GM18907 (cell line): ENCODE results near the gene YPEL3.

Experiments used
- ATAC-seq: cut with Tn5 transposase; IDR thresholded peaks from one replicate; pipeline ENCODE4 v1.9.1; 2021; ENCODE audit warnings: mild to moderate bottlenecking, moderate library complexity; ENCODE audit not compliant: unreplicated experiment

The YPEL3 gene

DNA sequence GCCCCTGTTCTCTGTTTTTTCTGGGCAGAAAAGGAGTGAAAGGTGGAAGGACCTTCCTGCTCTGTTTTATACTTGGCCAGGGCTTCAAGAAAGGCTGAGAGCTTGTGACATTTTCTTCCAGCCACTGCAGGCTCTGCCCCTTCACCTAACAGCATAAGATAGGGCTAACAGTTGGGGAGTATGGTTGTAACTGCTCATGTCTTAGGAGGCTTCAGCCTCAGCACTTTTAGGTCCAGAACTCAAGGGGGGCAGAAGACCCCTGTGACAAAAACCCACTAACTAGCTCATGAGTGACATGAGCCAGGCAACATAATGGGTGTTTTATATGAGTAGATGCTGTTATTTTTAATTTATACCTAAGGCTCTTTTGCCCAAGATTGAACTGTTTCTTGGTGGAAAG, 25.5 kb downstream of the YPEL3 start:
- ATAC-seq, result no peak

DNA sequence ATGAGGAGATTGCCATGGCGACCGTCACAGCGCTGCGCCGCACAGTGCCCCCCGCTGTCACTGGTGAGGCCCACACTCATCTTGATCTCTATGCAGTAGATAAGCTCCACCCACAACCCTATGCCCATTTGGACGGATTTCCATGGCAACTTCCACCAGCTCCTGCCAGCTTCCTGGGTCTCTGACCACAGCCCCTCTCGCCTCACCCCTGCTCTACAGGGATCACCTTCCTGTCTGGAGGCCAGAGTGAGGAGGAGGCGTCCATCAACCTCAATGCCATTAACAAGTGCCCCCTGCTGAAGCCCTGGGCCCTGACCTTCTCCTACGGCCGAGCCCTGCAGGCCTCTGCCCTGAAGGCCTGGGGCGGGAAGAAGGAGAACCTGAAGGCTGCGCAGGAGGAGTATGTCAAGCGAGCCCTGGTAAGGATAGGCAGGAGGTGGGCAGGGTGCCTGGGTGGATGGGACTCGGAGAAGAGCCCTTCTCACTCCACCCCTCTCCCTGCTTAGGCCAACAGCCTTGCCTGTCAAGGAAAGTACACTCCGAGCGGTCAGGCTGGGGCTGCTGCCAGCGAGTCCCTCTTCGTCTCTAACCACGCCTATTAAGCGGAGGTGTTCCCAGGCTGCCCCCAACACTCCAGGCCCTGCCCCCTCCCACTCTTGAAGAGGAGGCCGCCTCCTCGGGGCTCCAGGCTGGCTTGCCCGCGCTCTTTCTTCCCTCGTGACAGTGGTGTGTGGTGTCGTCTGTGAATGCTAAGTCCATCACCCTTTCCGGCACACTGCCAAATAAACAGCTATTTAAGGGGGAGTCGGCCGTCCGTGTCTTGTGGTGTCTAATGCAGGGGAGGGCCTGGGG, 26.2 kb downstream of the YPEL3 start:
- ATAC-seq, result no peak

DNA sequence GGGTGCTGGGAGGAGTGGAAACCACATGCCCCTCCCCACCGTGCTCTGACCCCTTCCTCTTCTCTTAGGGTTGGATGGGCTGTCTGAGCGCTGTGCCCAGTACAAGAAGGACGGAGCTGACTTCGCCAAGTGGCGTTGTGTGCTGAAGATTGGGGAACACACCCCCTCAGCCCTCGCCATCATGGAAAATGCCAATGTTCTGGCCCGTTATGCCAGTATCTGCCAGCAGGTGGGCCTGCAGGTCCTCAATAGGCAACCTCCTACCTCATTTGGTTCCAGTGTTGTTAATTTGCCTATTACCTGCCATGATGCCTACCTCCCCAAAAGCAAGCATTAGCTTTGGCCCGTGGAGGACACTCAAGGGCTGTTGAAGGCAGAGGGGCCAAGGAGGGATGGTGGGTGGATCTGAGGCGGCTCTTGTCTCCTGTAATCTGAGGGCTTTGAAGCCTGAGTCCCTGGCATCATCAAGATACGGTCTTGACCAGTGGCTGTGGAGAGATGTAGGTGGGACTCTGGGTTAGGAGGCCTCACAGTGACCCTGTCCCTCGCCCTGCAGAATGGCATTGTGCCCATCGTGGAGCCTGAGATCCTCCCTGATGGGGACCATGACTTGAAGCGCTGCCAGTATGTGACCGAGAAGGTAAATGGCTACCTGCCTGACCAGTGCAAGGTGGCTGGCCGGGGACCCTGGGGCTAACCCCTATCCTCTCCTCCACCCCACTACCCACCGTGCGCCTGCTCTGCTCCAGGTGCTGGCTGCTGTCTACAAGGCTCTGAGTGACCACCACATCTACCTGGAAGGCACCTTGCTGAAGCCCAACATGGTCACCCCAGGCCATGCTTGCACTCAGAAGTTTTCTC, 27.0 kb downstream of the YPEL3 start:
- ATAC-seq, result no peak

DNA sequence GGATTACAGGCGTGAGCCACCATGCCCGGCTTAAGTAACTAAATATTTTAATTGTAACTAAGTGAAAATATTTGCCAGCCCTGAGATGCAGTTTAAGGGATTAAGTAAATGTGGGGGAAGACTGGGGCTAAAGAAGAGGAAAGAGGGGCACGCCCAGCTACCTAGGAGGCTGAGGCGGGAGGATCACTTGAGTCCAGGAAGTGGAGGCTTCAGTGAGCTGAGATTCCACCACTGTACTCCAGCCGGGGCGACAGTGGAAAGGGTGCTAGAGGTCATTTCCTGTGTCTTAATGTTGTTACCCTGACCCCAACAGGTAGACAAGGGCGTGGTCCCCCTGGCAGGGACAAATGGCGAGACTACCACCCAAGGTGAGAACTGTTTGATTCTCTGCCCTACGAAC, 27.7 kb downstream of the YPEL3 start:
- no peak for ATAC-seq

DNA sequence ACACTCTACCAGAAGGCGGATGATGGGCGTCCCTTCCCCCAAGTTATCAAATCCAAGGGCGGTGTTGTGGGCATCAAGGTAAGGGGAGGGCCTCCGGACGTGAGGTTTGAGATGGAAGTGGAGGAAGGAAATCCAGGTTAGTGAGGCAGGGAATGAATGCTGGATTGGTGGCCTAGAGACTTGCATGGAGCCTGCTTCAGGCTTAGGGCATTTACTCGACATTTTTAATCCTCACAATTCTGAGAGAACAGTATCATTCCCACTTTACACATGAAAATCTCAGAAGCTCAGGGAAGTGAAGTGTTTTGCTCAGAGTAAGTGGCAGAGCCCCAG, 28.5 kb downstream of the YPEL3 start:
- no peak for ATAC-seq

DNA sequence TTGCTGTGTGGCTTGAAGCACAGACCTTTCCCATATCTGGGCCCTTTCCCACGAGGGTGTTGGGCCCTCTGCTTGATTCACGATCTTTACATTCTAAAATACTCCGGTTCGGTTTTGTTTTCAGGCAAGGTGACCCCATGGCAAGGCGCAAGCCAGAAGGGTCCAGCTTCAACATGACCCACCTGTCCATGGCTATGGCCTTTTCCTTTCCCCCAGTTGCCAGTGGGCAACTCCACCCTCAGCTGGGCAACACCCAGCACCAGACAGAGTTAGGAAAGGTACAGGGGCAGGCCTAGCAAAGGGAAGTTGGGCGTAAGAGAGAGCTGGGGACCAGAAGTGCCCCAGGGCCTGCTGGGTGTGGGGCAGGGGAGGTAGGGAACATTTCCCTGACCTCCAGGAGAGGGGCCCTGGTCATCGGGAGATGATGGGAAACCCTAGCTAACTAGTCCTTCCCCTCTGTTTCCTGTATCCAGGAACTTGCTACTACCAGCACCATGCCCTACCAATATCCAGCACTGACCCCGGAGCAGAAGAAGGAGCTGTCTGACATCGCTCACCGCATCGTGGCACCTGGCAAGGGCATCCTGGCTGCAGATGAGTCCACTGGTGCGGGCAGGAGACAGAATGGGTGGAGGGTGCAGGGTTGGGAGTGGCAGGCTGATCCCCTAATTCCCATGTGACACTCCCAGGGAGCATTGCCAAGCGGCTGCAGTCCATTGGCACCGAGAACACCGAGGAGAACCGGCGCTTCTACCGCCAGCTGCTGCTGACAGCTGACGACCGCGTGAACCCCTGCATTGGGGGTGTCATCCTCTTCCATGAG, 29.0 kb downstream of the YPEL3 start:
- no peak for ATAC-seq

DNA sequence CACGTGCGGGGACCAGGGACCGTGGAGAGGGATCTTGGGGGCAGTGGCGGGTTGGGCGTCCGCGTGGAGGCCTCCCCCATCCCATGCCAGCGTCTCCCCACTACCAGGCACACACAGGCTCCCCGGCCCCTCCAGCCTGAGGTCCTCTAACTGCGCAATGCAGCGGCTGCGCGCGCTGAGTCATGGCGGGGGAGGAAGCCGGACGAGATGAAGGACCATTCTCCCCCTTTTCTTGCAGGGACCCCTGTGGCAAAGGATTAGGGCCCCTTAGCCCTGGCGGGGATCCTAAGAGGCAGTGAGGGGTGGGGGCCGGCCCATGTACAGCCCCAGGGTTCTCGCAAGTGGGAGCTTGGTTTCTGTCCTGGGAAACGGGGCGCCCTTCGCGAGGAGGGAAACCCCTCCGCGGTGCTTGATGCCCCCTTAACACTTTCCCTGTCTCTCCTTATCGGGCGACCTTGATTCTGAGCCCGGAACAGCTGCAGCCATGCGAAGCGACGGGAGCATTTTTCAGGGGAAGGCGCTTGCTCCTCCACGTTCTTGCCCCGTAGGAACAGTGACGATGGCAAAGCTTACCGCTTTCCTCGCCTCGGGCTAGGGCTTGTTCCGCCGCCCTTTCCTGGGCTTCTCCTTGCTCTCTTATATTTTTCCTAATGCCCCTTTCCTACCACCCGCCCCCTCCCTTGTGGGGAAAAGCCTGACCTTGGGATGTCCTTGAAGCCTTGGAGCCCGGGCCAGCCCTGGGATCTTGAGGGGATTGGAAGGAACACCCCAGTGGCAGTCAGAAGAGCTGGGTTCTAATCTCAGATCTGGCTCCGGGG, 29.9 kb downstream of the YPEL3 start:
- ATAC-seq, result peak; percentile 2

DNA sequence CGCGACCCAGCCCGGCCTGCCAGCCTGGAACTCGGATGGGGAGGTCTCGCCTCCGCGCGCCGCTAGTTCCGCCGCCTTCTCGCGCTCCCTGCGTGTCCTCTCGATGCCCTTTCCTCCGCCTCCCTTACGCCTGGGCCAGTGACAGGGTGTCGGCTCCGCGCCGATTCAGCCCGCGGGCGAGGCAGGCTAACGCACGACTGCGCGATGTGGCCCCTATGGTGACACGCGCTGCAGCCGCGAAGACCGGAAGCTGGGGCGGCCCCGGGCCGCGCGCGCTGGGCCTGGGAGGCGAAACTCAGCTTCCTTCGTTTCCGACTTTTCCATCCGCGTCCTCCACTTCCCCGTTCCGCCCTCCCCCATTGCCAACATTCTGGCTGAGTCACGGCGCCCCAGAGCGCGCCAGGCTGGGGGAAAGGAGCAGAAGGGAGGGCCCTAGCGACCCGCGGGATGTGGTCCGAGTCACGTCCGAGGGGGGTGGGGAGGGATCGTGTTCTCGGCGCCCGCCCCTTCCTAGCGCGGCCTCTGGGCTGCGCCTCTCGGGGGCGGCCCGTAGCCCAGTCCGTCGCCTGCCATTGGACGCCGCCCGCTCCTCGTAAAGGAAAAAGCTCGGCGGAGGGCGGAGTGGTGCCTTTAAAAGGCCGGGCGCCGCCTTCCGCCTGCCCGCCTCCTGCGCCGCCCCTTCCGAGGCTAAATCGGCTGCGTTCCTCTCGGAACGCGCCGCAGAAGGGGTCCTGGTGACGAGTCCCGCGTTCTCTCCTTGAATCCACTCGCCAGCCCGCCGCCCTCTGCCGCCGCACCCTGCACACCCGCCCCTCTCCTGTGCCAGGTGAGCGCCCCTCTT, 30.7 kb downstream of the YPEL3 start, which contains the start of gene ALDOA:
Gene ALDOA, plus strand, starts transcription at position 659 of the 841 bp plus-strand sequence. CDS start 1,138 bp downstream, outside the sequence.
- ATAC-seq, result peak; percentile 77

DNA sequence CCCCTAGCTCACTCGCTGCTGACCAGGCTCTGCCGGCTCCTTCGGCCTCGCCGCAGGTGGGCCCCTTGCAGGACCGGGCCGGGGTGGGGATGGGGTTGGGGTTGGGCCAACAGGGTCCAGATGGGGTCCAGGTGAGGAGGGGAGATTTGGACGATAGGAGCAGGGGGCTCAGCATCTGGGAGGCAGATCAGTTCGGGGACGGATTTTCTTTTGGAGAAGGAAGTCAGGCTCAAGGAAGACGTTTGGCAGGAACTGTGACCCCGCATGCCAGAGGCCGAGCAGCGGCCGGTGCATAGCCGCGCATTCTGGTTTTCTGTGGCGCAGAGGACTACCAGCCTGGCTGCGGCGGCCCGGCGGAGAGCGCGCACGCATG, 31.3 kb downstream of the YPEL3 start:
- peak; percentile 2 for ATAC-seq

DNA sequence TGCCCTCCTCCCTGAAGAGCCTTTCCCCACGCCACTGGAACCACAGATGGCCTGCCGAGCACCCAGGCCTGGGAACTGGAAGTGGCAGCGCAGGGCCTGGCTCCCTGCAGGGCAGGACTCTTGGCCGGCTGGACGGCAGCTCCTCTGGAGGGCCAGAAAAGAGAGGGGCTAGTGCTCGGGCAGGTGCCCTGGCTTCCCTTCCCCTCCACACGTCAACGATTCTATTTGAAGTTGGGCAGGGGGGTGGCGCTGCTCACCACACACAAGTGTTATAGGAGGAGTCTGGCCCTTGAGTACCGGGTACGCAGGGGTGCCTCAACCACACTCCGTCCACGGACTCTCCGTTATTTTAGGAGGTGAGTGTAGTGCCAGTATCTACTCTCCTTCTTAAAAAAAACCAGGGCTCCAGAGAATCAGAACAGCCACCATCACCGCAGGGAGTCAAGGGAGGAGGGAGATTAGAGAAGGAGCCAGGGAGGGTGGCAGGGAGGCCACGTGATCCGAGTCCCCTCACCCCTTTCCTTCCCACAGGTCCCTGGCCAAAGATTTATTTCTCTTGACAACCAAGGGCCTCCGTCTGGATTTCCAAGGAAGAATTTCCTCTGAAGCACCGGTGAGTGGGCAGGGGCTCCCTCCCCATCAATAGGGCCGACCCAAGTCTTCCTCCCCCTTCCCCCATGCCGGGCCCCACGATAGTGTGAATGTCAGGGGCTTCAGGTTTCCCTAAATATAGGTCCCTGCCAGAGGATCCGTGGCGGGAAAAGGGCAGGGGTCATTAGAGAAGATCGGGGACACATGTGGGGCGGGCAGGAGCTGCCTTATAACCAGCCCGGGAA, 31.9 kb downstream of the YPEL3 start:
- peak; percentile 35 for ATAC-seq

DNA sequence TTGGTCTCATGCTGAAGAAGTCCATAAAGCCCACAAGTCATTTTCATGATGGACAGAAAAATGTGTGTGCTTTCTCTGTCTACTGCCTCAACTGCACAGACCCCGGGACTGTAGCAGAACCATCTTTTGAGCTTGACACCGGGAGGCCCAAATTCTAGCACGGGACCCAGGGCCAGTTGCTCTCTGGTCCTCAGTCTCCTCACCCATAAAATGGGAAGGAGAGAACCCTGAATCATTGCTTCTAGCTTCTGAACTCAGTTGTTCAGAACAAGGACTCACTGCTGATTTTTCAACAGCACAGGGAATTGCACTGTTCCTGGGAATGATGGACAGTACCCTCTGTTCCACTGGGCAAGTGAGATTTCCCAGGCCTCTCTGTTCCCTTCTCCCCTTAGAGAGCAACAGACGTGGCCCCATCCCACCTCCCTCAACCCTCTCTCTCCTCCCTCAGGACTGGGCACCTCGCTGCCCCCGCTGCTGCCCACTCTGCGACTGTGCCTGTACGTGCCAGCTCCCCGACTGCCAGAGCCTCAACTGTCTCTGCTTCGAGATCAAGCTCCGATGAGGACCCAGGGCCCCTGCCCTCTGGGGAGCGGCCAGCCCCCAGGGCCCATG, 32.6 kb downstream of the YPEL3 start:
- ATAC-seq, result peak; percentile 1

DNA sequence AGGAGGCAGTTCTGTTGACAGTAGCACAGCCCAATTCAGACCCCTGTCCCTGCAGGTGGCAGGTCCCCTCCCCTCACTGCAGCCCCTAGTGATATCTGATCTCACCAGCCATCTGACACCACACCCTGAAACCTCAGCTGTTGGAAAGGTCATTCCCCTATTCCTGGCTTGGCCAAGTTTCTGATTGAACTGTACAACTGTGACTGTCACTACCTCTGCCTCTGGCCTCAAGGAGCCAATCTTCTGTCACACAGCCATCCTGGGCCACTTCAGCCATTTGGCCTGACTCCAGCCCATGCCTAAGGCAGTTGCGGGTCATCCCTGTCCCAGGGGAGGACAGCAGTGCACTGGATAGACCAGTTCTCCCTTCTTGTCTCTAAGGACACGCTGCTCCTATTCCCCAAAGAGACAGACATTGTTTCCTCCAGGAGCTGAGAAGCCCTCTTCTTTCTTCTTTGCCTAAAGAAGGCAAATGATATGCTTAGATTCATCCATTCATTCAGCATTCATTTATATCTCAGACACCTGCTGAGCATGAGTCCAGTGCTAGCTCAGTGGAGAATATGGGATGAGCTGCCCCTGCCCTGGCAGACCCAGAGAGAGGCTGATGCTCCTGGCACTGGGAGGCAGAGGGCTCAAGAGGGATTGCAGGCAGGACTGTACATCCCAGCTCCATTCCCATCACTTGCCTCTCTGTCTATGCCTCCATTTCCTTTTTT, 35.0 kb downstream of the YPEL3 start:
- ATAC-seq, result no peak

DNA sequence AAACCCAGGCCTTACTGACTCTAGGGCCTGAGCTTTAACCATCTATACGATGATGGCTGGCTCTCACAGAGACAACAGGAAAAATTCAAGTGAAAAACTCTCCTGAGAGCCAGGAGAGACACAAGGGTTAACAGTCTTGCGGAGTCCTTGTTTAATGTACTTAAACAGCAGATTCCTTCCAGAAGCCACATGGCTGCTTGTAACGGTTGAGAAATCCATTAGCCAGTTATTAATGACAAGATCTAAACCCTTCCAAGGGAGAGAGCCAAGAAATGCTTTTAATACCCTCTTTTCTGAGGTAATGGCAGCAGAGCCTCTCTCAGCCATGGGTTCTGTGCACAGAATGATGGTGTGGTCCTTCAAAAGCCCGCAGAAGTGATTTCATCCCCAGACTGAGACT, 35.7 kb downstream of the YPEL3 start:
- no peak for ATAC-seq

DNA sequence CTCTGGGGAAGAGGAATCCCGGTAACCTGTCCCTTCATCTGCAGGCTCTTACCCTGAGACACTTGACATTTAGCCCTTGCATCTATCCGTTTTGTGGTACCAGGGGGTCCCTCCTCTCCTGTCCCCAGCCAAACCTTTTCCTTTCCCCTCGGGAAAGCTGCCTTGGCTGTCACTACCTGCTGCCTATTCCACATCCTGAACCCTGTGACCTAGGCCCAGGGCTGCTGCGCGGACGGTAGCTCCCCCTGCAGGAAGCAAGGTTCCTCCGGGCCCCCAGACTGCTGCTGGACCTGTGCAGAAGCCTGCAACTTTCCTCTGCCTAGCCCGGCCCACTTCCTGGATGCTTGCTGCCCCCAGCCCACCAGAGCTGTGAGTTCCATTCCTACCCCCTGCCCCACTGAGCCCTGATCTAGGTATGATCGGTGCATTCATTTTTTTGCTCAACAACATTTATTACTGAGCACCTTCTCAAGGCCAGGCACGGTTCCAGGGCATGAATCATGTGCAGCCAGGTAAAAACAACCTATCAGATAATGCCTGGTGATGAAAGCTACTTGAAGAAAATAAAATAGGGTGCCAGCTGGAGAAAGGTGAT, 41.0 kb downstream of the YPEL3 start:
- no peak for ATAC-seq

DNA sequence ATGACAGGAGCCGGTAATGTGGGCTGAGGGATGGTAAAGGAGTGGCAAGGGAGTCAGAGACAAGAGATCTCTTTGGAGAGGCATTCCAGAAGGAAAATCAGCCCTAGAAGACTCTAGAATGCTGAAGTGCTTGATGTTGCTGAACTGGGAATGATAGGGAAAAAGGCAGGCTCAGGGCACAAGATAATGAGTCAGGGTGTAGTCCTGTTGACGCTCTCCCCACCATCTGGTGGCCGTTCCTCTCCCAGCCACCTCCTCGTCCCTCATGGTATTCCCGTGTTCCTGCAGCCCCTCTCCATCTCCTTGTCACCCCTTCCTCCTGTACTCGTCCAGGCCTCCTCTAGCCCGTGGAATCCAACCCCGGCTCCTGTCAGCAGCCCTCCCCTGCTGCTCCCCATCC, 41.6 kb downstream of the YPEL3 start:
- no peak for ATAC-seq

DNA sequence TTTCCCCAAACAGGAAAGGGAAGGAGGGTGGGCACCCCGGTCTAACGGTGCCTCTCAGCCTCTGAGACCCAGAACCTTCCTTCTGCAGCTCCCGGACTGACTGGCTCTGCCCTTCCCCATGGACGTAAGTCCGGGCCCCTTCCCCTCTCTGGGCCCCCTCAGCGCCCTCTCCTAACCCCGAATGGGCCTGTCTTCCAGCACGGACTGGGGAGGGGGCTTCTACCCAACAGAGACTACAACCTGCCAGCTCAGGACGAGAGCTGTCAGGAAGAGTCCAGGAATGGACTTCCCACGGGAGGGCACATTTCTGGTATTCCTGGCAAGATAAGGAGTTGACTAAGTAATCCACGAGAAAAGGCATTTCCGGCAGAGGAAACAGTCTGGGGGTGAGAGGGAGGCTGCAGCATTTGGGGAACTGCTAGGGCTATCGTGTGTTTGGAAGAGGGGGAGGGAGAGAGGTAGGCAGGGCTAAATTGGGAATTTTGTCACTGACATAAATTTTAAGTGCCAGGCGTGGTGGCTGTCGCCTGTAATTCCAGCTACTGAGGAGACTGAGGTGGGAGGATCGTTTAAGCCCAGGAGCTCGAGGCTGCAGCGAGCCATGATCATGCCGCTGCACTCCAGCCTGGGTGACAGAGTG, 42.5 kb downstream of the YPEL3 start:
- peak; percentile 18 for ATAC-seq
